Non-pigmented ciliary epithelial cell (primary cell): ENCODE data around the gene ACAD10.
A peak's percentile ranks its signal among the peaks of the same experiment; 100 is the strongest.

ENCODE experiments used
- DNase-seq: peaks from one replicate; pipeline ENCODE4 v3.0.0-alpha.2; 2010; ENCODE audit warnings: low read depth

ACAD10 gene

DNA sequence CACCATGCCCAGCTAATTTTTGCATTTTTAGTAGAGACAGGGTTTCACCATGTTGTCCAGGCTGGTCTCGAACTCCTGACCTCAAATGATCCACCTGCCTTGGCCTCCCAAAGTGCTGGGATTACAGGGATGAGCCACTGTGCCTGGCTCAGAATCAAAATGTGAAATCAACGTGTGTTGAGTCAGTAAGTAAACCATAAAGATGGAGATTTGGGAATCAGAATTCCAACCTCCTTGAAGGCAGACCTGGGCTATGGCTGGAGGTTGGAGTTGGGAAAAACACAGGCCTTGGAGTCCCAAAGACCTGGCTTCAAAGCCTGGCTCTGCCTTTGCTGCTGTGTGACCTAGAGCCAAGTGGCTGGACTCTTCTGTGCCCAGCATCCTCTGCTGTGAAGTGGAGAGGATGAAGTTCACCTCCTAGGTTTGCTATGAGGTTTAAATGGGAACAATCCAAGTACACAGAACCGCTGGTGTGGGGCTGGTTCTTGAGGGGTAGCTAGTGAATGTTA, 91.0 kb downstream of the ACAD10 start:
- no peak for DNase-seq

GRCh38 chr12:111777345-111778045, 91.6 kb downstream of the ACAD10 start:
- no peak for DNase-seq

DNA sequence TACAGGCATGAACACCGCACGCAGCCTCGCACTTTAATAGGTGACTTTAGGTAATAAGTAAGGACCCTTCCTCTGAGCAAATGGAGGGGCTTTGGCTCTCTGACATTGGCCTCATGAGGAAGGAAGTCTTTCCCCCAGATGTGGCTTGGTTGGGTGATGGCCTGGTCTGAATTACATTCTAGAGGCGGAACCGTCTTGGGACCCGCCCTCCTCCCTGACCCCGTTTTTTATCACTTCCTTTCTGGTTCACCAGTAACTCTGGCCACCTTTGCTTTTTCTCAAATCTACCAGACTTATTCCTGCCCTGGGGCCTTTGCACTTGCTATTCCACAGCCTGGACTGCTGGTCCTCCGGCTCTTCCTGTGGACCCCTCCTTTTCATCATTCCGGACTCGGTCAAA, 94.3 kb downstream of the ACAD10 start:
- DNase-seq, result no peak

- DNase-seq, result no peak
Measured at GRCh38 chr12:111780615-111781014, 94.8 kb downstream of the ACAD10 start.

- DNase-seq, result no peak
Measured at GRCh38 chr12:111781085-111781658, 95.3 kb downstream of the ACAD10 start.

- DNase-seq, result no peak
Measured at GRCh38 chr12:111783046-111783445, 97.2 kb downstream of the ACAD10 start.

DNA sequence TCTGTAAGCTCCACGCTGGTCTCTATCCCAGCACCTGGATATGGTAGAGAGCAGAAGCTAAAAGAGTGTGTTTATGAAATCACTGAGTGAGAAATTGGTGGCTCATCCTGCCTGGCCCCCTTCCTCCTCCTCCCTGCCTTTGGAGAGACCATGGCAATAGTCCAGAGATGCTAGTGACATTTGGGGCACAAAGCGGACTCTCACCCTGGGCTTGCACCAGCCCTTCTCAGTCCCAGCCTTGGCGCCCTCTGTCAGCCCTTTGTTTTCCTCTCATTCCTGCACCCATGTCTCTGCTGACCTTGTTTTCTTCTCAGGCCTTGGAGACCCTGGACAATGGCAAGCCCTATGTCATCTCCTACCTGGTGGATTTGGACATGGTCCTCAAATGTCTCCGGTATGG, 99.1 kb downstream of the ACAD10 start:
- DNase-seq, result no peak

DNA sequence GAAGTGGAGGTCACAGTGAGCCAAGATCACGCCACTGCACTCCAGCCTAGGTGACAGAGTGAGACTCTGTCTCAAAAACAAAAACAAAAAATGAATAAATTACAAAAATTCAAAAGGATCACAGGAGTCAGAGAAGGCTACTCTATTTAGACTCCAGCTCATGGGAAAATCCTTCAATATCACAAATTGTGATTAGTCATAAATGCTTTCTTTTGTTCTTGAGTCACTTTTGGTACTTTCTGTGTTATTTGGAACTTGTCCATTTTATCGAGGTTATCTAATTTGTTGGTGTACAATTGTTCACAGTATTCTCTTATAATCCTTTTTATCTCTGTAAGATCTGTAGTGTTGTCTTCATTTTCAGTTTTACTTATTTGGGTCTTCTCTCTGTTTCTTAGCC, 99.8 kb downstream of the ACAD10 start:
- DNase-seq, result peak; percentile 15

DNA sequence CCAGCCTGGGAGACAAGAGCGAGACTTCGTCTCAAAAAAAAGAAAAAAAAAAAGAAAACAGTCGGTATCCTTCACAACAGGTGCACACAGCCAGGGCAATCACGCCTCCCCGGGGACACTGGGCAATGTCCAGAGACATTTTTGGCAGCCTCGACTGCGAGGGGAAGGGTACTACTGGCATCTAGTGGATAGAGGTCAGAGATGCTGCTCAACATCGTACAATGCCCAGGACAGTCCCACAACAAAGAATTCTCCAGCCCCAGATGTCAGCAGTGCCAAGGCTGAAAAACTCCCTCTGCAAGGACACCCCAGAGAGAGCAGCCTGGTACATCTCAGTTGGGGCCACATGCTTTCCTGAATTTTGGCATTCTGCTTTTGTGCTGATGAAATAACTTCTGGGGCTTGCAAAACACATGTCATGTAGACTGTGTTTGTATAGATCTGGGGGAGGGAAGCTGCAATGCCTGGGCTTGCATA, 102.4 kb downstream of the ACAD10 start:
- DNase-seq, result no peak

DNA sequence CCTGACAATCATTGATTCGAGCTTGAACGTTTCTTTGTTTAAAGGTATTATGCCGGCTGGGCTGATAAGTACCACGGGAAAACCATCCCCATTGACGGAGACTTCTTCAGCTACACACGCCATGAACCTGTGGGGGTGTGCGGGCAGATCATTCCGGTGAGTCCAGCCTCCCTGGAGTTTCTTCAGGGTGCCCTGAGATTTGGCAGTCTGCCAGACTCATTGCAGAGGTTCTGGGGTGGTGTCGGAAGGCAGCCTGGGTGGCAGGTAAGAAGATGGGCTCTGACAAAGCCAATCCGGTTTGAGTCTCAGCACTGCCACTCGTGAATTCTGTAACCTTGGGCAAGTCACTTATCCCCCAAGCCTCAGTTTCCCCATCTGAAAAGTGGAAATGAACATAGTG, 103.9 kb downstream of the ACAD10 start:
- DNase-seq, result no peak

- DNase-seq, result no peak
Measured at GRCh38 chr12:111791507-111791906, 105.7 kb downstream of the ACAD10 start.

GRCh38 chr12:111792155-111792855, 106.5 kb downstream of the ACAD10 start:
- DNase-seq, result no peak

- no peak for DNase-seq
Measured at GRCh38 chr12:111792856-111793235, 107.0 kb downstream of the ACAD10 start.

- DNase-seq, result no peak
Measured at GRCh38 chr12:111798182-111798581, 112.3 kb downstream of the ACAD10 start.

DNA sequence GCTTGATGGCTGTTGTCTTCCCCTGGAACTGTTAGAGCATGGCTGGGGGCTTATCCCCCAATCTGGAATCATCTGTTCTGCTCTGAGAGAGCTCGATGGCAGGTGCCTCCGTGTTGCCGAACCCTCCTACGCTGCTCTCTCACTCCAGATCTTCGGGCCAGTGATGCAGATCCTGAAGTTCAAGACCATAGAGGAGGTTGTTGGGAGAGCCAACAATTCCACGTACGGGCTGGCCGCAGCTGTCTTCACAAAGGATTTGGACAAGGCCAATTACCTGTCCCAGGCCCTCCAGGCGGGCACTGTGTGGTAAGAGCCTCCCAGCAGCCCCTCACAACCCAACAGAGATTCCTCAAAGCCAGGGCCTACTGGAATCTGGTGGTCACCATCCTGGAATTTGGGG, 113.9 kb downstream of the ACAD10 start:
- no peak for DNase-seq

DNA sequence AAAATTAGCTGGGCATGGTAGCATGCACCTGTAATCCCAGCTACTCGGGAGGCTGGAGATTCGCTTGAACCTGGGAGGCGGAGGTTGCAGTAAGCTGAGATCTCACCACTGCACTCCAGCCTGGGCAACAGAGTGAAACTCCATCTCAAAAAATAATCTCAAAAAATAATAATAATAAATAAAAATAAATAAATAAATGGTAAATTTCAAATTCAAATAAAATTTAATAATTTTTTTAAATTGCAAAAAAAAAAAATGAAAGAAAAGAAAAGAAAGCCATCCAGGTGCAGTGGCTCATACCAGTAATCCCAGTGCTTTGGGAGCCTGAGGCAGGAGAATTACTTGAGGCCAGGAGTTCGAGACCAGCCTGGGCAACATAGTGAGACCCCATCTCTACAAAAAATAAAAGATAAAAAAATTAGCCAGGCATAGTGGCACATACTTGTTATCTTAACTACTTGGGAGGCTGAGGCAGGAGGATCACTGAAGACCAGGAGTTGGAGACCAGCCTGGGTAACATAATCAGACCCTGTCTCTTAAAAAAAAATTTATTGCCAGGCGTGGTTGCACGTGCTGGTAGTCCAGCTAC, 117.3 kb downstream of the ACAD10 start:
- no peak for DNase-seq

GRCh38 chr12:111803851-111804250, 118.0 kb downstream of the ACAD10 start:
- no peak for DNase-seq

GRCh38 chr12:111806304-111806703, 120.5 kb downstream of the ACAD10 start:
- DNase-seq, result no peak
